Adrenal gland (tissue), 5 donors: ENCODE results near the gene HADHB.

Source experiments
- POLR2A ChIP-seq, 2 donors: fragments of 450-650 bp; IDR thresholded peaks; one replicate each; pipeline ENCODE4 v1.6.1; 2017; ENCODE audit warnings: antibody characterized with exemption in 2 of 2, mild to moderate bottlenecking in 2 of 2, moderate library complexity in 1 of 2
- TF ChIP-seq, protein P1 (sequence below), 6 experiments: fragments of 450-650 bp in 4 of 6; fragments of 200-600 bp in 2 of 6; sonication (generic) in 1 of 6; IDR thresholded peaks; 1 replicate in 5 of 6; 2 replicates in 1 of 6; pipeline versions ENCODE4 v1.5.1 to v1.8.0; 2016 to 2021; ENCODE audit warnings: antibody characterized with exemption in 6 of 6, mild to moderate bottlenecking in 2 of 6, moderate library complexity in 1 of 6
- donor health status: DM: no; HTN: no; CAD: no.

DNA sequence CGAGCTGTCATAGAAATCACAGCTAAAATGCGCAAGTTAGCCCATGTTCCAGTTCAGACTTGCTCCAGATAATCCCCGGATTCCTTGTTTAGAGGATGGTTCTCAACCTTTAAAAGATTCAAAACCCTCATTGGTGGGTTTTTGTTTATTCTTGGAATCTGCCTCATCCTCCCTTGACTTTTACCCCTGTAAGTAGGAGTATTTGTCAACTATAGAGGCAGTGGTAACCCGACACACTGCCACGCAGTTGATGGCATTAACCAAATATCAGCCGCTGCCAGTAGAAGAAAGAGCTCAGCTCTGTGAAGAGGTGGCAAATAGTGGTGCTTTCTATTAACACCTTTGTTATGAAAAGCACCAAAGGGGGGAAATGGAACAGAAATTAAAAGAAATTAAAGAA is 60.8 kb downstream of the HADHB start:
- TF ChIP-seq, protein P1, sequence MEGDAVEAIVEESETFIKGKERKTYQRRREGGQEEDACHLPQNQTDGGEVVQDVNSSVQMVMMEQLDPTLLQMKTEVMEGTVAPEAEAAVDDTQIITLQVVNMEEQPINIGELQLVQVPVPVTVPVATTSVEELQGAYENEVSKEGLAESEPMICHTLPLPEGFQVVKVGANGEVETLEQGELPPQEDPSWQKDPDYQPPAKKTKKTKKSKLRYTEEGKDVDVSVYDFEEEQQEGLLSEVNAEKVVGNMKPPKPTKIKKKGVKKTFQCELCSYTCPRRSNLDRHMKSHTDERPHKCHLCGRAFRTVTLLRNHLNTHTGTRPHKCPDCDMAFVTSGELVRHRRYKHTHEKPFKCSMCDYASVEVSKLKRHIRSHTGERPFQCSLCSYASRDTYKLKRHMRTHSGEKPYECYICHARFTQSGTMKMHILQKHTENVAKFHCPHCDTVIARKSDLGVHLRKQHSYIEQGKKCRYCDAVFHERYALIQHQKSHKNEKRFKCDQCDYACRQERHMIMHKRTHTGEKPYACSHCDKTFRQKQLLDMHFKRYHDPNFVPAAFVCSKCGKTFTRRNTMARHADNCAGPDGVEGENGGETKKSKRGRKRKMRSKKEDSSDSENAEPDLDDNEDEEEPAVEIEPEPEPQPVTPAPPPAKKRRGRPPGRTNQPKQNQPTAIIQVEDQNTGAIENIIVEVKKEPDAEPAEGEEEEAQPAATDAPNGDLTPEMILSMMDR (IDR thresholded peaks at IDR 0.05), result no peak
- TF ChIP-seq POLR2A (IDR thresholded peaks at IDR 0.05), result no peak
